HG02981 (cell line): Measurements from ENCODE around the gene SEL1L.
"Not testable (repeated sequence)": the region's sequence is repeated elsewhere in the genome, so short reads cannot be mapped to it uniquely, and the experiment has no call there.

Experiments used
- ATAC-seq: cut with Tn5 transposase; IDR thresholded peaks from one replicate; pipeline ENCODE4 v1.9.1; 2021; ENCODE audit warnings: mild to moderate bottlenecking, moderate library complexity; ENCODE audit not compliant: unreplicated experiment

SEL1L gene

DNA sequence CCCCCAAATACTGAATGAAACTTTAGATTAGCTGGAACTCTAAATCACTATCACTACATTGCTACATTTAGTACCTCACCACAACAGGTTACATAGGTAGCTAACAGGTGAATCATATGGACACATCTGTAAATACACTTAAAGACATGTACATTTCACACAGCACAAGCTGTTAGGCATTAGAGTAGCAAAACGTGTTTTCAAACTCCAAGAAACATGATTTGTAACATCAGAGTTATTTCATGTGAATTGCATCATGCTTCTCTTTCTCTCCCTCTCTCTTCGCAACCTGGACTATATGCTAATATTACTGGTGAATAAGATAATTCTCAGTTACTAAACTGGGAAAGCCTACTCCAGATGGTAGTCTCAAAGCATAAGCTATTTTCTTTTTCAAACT is 4.3 kb downstream of the SEL1L start:
- ATAC-seq: no peak

DNA sequence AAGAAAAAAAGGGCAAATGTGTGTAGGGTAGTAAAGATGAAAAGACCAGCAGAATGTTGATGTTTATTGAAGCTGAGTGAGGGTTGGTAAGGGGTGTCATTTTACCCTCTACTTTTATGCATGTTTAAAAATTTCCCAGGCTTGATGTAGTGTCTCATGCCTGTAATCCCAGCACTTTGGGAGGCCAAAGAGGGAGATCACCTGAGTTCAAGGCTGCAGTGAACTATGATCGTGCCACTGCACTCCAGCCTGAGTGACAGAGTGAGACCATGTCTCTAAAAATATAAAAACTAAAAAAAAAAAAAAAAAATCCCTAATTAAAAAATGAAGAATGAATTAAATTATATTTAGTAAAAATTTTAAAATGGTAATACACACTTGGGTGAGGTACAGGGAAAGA is 8.5 kb downstream of the SEL1L start:
- no peak for ATAC-seq

DNA sequence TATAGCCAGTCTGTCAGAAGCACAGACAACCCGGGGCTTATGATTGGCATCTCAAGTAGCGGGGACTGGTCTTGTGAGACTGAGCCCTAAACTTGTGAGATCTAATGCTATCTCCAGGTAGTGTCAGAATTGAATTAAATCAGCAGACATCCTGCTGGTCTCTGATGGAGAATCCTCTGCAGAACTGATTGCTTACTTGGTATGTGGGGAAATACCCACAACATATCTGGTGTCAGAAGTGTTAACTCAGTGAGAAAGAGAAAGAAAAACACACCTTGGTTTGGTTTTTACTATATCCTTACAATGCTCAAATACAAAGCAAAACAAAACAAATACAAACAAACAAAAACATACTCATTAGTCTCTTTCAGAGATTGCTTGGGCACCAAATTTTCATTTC is 10.0 kb downstream of the SEL1L start:
- ATAC-seq: peak; percentile 52

DNA sequence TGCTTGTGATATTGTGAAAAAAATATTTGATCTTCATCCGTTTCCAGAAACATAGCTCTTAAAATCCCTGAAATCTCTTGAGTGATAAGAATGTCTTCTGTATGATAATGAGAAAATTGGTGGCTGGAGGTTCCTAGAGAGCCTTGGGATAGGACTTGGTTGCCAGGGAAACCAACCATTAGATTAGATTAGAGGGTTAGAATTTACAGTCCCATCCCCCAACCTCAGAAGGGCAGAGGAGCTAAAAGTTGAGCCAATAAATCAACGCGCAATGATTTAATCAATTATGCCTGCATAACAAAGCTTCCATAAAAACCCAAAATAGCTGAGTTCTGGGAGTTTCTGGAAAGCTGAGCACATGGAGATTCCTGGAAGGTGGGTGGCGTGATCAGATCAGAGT is 10.6 kb downstream of the SEL1L start:
- no peak for ATAC-seq

DNA sequence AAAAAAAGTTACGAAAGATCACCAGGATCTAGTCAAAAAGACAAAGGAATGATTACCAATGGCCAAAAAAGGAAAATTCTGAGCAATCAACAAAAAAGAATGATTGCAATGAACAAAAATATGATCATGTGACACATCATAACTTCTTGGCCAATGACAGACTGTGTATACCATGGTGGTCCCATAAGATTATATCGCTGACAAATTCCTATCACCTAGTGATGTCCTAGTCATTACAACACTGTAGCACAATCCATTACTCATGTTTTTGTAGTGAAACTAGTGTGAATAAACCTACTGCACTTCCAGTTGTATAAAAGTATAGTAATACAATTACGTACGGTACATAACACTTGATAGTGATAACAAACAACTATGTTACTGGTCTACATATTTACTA is 12.3 kb downstream of the SEL1L start:
- ATAC-seq: no peak

DNA sequence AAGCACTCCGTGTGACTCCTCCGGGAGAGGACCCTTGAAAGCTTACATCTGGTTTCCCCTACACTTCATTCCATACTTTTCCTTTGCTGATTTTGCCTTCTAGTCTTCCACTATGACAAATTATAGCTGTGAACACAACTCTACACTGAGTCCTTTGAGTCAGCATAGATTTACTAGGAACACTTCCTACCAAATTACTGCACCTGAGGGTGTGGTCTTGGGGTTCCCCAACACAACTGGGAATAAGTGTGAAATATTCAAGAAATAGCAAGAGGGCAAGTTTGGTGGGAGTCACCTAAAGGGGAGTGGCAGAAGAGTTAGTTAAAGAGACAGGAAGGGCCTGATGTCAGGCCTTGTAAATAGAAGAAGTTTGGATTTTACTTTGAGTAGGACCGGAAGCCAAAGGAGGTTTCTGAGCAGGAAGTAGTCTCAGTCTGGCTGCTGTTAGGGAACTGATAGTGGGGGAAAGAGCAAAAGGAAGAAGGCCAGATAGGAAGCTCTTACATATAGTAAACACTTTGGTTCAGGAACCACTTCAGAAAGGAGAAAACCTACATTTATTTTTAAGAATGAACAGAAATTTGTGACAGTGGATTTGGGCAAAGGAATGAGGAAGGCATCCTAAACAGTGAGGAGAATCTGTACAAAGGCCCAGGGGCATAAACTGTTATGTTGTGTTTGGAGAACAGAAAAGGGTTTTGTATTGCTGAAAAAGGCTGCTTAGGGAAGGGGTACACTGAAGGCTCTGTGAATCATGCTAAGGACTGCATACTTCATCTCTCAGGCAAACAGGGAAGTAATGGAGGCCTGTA is 14.2 kb downstream of the SEL1L start:
- ATAC-seq: peak; percentile 76

DNA sequence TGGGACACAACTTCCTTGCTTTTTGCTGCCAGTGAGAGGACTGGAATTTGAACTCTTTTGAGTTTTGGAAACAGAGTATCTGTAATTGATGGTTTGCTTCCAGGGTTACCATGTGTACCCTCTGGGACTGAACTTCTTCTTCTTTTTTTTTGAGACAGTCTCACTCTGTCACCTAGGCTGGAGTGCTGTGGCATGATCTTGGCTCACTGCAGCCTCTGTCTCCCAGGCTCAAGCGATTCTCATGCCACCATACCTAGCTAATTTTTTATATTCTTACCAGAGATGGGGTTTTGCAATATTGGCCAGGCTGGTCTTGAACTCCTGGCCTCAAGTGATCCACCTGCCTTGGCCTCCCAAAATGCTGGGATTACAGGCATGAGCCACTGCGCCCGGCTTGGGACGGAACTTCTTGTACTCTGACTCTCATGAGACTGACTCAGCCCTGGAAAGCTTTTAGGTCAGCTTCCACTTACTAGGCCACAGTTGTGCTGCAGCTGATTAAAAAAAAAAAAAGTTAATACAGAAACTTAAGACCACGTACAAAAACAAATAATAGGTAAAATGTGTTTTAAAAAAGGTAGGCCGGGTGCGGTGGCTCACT is 15.8 kb downstream of the SEL1L start:
- no peak for ATAC-seq

DNA sequence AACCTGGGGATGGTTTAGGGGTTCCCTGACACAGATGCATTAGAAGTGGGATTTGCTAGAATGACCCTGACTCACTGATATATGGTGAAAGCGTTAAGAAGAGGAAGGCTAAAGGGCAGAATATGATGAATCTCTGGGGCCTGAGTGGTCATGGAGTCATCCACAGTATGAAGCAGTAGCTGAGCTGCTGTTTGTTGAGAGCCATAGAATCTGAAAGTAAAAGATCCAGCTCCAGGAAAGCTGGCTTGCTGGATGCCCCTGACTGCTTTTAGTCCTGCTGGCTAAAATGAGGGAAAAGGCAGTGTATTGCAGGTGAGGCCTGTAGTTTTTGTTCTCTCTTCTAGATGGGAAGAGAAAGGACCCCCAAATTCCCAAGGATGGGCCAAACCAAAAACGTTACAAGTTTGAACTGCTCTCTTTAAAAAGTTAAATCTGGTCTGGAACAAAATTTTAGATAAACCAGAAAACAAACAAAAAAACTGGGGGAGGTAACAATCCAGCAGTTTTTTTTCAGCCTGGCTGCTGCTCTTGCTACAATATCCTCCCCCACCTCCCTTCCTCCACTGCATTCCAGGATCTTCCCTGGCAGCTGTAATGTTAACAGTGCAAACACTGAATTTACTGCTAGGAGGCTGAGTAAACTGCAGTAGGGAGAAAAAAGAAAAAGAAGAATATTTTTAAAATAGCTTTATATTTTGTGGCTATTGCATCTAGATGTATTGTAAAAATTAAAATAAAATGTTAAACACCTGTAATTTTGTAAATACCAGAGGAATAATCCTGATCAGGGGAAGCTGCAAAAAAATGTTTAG is 16.5 kb downstream of the SEL1L start:
- ATAC-seq: no peak

DNA sequence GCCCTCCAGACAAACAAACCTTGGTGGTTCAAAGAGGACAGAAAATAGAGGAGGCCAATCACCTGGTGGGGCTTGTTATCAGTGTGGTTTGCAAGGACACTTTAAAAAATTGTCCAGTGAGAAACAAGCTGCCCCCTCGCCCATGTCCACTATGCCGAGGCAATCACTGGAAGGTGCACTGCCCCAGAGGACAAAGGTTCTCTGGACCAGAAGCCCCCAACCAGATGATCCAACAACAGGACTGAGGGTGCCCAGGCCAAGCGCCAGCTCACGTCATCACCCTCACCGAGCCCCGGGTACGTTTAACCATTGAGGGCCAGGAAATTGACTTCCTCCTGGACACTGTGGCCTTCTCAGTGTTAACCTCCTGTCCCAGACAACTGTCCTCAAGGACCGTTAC is 17.7 kb downstream of the SEL1L start:
- not testable (repeated sequence) for ATAC-seq

DNA sequence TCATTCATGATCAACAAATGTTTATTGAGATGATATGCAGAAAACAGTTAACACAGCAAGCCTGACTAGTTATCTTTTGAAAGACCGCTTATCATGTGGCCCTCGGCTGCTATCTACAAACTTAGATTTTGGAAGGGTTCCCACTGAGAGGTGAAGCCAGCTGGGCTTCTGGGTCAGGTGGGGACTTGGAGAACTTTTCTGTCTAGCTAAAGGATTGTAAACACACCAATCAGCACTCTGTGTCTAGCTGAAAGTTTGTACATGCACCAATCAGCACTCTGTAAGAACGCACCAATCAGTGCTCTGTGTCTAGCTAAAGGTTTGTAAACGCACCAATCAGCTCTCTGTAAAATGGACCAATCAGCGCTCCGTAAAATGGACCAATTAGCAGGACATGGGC is 20.8 kb downstream of the SEL1L start:
- ATAC-seq: not testable (repeated sequence)

DNA sequence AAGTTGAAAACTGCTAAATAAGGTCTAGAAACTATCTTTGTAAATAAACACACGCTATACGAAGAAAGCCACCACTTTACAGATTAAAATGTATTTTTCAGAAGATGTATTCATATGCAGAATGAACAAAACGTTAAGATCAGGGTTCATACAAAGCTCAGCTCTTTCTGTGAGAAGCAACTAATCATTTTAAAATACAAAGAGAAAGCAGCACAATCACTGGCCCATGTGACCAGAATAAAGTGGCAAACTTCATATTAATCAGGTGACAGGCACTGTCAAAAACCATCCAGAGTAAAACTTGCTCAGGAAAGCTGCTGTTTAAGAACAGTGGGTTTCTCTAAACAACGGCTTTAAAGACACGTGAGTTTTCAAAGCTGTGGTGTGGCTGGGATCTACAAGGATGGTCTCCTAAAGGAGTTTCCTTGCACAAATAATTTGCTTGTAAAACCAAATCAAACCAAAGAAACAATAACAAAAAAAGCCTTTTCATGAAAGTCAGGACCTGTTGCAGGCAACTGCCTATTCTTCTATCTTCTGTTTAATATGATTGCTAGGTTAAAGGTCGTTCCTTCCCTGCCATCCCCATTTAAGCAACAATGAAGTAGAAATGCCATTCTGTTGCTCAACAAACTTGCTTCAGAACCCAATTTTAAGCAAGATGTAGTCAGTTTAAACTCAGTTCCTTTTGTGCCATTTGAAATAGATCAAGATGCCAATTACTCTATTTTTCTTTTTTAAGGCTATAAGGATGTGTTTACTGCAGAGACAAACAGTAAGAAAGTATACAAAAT is 22.3 kb downstream of the SEL1L start:
- no peak for ATAC-seq

DNA sequence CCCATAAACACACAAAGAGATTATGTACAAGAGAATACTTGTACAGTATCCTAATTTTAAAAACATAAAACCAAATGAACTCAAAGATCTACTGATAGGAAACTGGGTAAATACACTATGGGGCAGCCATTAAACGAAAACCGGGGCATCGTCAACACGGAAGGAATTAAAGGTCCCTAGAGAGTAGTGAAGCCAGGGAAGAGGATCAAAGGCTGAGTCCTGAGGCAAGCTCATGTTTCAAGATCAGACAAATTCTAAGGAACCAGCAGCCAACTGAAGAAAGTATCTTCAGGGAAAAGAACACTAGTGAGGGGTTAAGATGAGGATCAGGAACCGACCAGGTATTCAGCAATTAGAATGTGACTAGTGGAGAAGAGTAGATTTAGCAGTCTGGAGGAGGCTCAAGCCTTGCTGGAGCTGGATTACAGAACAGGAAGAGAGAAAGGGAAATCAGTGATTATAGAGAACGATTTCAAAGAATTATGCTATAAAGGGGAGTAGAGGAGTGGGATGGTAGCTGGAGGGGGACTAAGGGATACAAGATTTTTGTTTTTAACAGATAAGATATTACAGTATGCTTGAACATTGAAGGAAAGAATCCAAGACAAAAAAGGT is 23.7 kb downstream of the SEL1L start:
- ATAC-seq: no peak

DNA sequence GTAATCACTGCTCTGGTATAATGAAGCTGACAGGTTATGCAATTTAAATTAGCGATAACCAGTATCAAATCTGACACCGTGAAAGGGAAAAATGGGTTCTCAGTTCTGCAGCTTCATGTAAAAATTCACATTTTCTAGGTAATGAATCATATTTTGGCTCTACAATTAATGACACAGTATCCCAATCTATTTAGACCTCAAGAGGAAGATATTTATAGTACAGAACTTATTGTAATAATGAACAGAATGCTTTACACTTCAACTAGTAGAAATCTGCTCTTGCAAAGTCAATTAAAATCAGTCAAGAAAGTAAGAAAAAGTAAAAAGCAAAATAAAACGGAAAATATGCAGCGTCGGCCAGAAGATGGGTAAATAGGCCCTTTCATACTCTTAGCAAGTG is 24.3 kb downstream of the SEL1L start:
- no peak for ATAC-seq

DNA sequence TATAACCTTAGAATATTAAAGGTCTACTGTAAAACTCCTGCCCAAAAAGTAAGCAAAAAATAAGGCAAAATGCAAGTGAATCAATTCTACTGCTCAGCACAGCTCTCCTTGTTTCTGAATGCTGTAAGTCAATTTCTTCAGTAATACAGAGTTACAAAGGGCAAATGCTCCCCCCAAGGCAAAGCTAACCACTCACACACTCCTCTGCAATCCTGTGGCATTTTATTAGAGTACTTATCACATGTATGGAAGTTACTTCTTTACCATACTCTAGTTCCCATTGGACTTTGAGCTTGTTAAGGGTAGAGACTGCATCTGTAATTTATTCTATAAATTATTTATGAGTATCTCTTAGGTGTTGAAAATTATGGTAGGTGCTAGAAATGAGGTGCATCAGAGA is 27.2 kb downstream of the SEL1L start:
- ATAC-seq: no peak

DNA sequence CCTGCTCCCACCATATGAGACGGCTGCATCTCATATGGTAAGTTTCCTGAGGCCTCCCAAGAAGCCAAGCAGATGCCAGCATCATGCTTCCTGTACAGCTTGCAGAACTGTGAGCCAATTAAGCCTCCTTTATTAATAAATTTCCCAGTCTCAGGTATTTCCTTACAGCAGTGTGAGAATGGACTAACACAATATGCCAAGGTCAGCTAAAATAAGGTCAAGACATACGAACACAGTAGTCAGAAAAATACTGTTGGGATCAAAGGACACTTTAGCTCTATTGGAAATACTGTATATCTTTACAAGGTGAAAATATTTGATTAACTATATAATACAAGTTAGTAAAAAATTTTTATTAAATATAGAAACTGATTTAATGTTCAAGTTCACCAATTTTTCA is 28.8 kb downstream of the SEL1L start:
- no peak for ATAC-seq

DNA sequence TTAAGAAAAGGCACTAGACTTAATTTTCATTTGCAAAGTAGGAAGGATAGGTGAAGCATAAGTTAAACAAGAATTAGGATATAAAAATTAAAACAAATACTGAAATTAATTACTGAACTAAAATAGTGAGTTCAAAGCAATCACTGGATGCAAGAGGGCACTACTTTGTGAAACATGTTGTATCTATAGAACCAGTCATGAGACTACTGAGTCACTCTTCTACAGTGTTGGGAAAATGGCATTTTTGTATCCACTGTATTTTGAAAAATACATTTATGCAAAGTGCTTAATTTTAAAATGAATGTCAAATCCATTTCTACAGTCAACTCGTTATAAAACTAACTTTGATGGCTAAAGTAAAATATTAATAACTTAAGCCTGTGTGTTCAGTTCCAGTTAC is 47.9 kb downstream of the SEL1L start:
- peak; percentile 22 for ATAC-seq

DNA sequence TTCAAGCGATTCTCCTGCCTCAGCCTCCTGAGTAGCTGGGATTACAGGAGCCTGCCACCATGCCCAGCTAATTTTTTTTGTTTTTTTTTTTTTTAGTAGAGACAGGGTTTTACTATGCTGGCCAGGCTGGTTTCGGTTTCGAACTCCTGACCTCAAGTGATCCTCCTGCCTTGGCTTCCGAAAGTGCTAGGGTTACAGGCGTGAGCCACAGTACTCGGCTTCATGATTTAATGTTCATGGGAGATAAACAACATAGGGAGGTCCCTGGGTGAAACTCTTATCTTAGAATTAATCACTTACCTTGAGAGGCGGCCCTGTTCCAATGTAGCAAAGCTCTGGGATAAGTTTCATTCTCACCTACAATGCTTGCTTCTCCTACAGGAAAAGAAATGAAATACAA is 48.3 kb downstream of the SEL1L start:
- peak; percentile 97 for ATAC-seq

DNA sequence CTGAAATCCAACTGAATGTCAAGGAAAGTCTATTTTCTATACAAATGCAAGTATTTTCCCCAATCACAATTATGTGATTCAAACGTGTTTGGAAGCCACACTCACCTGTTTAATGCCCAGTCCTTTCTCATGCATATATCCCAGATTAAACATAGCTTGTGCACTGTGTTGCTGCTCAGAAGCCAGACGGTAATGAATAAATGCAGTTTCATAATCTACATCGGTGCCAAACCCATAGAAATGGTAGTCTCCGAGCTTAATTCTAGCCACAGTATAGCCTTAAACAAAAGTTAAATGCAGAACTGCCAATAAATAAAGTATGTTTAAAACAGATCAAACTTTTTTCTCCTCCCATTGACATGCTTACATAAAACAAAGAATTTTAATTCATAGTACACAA is 49.5 kb downstream of the SEL1L start:
- ATAC-seq: no peak

DNA sequence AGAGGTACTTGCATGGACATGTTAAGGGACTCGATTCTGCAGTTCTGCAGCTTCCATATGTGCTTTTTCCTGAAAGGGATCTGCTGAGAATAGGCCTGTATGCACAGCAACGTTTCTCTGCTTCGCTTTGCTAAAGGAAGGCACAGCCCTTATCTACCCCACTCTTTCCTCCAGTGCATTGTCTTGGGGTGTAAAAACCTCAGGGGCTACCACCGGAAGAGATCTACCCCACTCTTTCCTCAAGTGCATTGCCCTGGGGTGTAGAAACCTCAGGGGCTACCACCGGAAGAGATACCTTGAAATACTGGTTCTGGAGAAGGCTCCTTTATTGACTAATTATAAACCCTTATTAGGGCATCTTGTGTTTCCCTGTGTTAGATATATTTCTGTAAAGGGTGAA is 52.9 kb downstream of the SEL1L start:
- ATAC-seq: no peak

DNA sequence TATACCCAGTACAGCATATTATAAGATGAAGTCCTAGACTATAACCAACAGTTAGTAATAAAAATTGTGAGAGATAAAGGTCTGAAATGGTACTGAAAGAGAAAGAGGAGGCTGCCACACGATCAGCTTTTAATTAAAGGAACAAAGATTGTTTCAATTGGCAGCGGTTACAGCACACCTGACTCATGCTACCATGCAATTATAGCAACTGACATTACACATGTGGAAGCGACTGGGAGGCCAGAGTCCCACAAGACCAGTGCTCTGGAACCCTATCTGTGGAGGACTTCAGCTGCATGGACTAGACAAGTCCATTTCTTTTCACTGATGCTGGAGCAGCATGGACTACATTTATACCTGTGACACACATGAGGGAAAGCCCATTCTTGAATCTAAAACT is 55.2 kb downstream of the SEL1L start:
- ATAC-seq: no peak

DNA sequence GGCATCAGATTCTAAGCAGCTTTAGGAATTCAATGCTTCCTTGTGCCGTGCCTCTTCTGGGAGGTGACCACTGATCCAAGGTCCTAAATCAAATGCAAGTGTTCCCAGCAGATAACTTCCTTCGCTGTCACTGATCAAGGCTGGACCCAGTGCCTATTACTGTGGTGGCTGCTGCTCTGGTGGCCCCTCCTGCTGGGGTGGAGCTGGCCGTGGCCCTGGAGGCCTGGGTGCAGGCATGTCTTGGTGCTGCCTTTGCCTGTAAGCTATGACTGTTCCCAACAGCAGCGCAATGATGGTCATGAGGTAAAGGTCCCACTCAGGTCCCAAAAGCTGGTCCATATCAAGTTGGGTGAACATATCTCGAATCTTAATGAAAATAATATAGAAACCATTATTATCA is 56.8 kb downstream of the SEL1L start:
- no peak for ATAC-seq
